Activated CD8-positive, alpha-beta memory T cell treated with anti-CD3 and anti-CD28 coated beads, Interleukin-2, amount 50 U/mL, for 1 hour (primary cell): ENCODE data around the gene PPP1R3C.
A peak's percentile ranks its signal among the peaks of the same experiment; 100 is the strongest.

ENCODE experiments used
- DNase-seq: peaks from one replicate; pipeline ENCODE4 v3.0.0-alpha.2; 2020; ENCODE audit errors: extremely low read depth

PPP1R3C gene

DNA sequence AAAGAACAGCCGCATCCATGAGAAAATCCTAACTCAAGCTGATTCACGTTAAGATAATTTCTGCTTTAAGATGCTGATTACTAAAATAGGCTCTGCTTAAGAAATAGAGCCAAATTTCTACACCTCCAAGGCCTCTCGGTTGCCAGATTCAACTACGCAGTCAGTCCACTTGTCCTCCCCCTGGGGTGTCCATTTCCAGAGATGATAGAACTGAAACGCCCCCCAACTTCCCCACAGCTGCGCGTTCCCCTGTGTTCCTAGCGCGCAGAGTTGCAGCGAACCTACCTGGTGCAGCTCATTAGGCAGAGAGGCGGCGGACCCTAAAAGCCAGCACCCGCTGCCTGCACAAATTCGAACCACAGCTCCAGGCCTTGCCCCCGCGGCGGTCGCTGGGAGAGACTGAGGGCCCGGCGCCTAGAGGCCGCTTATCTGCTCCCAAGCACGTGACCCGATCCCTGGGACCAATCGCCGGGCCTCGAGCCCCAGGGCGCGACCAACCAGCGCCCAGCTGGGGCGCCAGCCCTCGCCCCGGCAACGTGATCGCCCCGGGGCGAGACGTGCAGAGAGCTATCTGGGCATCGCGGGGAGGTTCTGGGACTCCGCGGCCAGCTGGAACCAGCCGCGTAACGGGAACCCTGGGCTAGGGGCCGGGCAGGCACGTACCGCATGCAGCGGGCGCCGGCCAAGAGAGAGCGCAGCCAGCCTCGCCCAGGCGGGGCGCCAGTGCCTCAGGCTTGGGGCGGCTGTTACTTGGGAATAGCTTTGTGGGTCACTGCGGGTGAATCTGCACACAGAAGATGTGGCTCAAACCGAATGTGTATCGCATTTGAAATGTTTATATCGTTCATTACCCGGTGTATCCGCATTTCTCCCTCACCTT is at the start of gene PPP1R3C:
Gene PPP1R3C (minus strand): TSS at position 401 of the 880 bp plus-strand sequence. CDS start 102 bp downstream, at position 299.
- no peak for DNase-seq

DNA sequence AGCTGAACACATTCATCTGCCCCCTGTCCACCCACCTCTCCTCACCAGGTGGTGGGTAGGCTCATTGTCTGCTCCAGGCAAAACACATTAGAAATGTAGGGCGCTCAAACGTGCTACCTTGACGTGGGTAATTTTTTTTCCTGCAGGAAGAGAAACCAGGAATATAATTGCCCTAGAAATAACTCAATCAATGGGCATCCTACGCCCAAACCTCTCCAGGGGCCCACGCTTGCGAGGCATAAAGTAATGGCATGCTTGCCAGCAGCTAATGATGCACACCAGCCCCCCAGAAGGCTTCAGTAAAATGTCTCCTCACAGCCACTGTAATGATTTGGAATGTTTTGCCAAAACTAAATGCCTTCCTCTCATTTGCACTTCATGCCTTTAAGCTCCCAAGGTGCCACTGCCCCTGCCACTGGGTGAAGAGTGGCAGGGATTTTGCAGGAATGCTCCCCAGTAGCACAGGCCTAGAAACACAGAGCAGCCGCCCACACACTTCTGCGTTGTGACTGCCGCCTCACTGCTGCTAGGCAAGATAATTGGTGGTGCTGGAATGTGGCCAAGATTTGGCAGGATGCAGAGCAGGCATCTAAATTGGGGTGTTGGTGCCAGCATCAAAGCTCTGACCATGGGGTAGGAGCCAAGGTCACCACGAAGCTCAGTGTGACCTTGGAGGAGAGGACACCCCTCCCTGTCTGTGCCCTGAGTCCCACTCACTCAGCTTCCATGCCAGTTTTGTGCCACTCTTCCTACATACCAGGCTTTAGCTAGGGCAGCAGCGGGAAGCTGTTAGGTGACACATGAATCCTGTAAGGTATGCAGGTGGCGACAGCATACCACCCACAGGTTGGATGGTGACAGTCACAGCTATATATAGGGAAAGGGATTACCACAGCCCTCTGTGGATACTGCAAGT is 48.7 kb upstream of the PPP1R3C start:
- no peak for DNase-seq

DNA sequence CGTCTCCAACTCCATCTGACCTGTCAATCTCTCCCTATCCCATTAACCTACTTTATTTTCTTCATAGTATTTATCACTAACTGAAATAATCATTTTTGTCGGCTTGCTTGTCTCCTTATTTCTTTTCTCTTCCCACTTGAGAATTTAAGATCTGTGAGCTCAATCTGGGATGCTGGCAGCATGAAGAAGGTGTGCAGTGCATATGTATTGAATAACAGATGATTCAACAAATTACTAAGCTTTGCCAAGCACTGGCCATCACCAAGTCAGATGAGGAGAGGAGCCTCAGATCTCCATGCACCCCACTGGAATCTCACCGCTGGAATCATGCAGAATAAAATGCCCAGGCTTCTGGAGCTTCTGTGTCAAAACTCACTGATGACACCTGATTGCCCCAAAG is 47.6 kb upstream of the PPP1R3C start:
- no peak for DNase-seq

DNA sequence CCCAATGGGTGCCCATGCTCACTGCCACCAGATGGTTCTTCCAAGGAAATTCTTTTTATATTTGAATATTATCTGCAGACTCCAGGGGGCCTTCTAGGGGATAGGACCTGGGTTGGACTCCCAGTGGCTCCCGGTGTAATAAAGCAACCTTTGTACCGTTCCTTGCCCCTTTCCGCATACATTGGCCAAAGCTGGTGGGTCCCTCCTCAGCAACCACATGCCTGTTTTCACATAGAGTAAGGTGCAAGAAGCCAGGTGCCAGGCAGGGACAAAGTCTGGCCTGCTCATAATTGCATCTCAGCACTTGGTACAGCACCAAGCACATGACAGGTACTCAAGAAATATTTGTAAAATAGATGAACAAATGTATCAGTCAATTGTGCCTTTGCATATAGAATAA is 46.4 kb upstream of the PPP1R3C start:
- DNase-seq: no peak

DNA sequence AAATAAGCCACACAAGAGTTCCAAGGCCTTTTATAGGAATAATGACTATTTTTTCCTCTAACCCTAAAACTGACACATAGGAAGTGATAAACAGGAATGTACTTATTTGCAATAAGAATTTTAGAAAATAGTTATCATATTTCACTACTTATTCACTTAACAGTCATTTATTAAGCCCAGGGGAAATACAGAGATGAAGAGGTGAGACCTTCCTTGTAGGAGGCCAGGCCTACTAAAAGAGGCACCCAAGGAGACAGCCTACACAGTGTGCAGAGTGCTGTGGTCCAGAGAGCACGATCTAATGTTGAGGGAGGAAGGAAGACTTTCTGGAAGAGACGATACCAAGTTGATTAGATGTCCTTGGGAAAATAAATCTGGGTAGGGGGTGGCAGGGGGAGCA is 45.0 kb upstream of the PPP1R3C start:
- no peak for DNase-seq

DNA sequence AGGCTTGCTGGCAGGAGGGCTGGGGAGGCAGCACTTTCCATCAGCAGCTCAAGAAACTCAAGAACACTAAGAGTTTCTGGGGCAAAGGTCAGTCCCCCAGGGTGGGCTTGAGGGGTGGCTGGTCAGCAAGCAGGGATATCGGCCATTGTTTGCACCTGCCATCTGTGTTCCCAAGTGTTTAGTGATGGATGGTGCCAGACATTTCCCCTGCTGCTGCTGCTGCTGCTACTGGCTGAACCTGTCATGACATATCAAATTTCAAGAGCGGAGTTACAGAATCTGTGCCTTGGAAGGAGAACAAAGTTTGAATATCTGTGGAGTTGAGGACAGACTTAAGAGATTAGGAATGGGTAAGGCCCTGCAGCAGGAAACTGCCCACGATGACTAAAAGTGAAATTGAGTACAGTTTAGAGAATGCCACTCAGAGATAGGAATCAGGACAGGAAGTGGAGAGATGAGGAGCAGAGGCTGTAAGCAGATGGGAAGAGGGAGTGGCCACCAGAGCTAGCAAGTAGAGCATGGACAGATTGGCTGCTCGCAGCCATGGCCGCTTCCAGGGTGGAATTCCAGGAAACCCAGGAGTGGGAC is 39.2 kb upstream of the PPP1R3C start:
- DNase-seq: no peak

DNA sequence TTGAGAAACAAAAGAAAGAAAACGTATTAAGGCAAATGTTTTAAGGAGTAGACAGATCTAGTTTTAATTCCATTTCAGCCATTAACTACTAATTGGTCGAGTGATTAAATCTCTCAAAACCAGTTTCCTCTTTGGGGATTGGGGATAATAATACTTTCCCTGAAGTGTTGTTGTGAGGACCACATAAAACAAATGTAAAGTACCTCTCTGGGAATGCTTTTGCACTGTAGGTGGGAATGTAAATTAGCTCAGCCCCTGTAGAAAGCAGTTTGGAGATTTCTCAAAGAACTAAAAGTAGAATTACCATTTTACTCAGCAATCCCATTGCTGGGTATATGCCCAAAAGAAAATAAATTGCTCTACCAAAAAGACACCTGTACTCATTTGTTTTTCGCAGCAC is 36.0 kb upstream of the PPP1R3C start:
- no peak for DNase-seq

DNA sequence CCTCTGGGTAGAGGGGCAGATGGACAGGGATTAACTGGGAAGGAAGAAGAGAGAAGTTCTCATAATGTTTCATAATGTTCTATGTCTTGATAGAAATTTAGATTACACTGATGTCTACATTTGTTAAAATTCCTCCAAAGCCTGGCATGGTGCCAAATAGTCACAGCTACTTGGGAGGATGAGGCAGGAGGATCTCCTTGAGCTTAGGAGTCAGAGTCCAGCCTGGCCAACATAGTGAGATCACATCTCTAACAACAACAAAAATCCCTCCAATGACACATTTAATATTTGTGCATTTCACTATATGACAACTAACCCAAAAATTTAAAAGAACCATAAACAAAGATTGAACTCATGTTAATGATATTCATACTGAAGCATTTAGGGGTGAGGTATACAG is 33.0 kb upstream of the PPP1R3C start:
- no peak for DNase-seq

DNA sequence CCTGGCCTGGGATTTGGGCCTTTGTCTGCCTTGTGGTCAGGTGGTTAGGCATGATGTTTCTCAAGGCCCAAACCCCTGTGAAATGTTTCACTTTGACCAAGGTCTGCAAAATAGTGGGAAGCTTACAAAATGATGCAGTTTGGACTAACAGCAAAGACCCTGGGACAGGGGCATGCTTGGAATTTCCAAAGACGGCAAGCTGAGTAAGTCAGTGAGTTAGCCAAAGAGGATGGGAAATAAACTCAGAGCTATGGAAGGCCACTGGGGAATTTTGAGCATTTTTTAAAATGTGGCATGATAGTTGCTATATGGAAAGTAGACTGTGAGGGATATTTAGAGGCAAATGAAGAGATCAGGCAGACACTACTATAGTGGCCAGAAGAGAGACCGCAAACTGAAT is 31.6 kb upstream of the PPP1R3C start:
- no peak for DNase-seq

DNA sequence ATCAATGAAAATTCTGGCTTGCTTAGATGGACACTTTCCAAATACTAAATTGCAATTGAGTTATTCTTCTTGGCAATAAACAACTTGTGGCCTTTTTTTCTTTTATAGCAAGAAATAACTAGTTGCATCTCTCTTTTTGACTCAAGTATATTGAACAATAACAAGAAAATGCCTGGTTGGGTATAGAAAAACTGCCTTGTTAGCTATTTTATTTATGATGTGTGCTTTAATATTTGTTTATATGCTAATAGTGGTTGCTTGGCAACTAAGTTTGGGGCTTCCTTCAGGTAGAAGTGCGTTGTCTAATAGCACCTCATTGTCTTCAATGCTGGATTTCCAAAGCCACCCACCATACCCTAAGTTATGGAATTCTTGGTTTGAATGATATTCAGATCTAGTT is 30.1 kb upstream of the PPP1R3C start:
- DNase-seq: no peak

DNA sequence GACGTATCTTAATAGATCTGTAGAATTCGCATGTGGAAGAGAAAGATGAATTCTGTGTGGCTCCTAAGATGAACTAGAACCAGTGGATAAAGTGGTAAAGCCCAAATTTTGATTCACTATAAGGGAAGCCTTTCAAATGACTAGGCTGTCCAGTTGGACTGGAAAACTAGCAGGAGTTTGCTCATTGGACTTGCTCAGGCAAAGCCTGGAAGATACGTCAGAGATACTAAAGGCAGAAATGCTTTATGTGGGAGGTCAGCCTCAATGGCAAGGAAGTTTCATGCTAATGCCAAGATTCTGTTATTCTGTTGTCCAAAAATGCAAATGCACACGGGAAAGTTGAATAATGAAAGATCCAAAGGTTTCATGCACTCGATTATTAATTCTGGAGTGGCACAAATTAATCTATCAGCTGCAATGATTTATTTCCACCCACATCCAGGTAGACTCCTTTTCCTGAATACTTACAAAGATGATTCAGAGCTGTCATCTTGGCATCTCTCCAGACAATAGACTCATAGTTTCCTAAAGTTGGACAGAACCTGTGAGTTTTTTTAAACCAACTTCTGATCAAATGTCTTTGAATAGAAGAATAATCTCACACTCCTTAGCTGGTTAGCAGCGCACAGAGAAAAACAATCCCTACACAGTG is 20.5 kb upstream of the PPP1R3C start:
- no peak for DNase-seq

DNA sequence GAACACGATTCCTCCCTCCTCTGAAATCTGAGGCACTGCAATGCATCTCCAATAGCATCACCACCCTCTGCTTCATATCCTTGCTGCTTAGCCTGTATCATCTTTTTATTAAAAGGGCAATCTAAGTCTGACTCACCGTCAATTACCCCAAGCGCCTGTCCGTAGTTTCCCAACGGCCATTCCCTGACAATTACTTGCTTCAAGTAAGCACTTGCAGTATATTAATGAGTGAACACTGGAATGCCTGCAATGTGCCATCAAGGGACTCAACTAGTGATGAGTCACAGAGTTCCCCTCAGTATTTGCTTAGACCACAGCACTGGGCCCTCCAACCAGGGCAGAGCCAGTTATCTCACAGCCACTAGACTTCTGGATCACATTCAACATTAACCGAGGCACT is 19.5 kb upstream of the PPP1R3C start:
- DNase-seq: no peak

DNA sequence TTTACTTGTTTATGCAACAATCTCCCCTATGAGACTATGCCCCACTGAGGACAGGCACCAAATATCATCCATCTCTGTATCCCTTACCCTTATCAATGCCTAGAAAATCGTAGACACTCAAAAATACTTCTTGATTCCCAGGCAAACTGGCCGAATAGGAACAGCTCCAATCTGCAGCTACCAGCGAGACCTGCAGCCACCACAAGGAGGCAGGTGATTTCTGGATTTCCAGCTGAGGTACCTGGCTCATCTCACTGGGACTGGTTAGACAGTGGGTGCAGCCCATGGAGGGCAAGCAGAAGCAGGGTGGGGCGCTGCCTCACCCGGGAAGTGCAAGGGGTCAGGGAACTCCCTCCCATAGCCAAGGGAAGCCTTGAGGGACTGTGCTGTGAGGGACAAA is 10.8 kb upstream of the PPP1R3C start:
- DNase-seq: no peak

DNA sequence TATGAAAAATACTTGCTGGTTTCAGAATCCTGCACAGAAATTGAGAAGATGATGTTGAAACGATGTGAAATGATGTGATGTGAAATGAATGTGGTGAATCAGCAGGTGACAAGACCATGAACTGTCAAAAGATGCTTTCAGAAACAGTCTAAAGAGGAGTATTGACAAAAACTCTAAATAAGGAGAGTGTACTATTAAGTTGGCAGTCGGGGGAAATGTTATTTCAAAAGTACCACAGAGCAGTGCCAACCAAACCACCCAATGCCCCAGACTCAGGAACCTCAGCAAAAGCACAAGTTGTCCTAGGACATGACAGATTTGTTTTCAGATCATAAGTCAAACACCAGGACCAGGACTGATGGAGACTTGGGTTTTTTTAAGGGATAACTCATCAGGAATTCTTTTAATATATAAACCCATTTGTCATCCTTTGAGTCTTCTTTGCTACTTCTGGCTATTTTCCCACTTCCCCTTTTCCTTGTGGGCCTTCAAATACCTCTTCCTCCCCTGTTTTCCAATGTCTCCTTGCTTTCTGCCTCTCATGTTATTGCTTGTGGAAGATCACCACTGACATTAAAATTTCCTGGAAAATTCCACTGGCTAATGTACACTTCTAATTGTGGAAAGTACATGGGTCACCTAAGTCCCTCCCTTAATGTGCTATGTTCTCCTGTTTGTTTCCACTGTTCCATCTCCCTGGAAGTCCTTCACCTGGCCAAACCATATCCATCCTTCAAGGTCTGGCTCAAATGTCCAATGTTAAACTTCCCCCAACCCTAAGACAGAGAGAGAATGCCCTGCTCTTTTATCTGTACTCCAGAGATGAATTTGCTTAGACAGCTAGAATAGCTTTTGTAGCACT is 10.2 kb upstream of the PPP1R3C start:
- DNase-seq: no peak

DNA sequence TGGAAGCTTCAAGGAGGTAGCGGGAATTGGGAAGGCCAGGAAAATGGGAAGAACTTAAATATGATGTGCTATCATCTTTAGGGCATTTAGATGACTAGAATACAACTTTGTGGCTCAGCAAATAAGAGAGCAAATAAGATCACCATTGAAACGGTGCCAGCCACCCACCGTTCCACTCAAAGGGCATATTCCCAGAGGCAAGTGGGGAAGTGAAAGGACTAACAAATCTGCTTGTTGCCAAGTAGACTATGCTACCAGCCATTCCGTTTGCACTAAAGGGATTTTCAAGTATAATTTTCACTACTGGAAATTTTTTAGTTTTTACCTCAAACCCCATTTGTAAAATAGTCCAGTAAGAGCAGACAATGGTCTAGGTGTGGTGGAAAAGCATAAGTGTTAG is 4.0 kb upstream of the PPP1R3C start:
- no peak for DNase-seq

DNA sequence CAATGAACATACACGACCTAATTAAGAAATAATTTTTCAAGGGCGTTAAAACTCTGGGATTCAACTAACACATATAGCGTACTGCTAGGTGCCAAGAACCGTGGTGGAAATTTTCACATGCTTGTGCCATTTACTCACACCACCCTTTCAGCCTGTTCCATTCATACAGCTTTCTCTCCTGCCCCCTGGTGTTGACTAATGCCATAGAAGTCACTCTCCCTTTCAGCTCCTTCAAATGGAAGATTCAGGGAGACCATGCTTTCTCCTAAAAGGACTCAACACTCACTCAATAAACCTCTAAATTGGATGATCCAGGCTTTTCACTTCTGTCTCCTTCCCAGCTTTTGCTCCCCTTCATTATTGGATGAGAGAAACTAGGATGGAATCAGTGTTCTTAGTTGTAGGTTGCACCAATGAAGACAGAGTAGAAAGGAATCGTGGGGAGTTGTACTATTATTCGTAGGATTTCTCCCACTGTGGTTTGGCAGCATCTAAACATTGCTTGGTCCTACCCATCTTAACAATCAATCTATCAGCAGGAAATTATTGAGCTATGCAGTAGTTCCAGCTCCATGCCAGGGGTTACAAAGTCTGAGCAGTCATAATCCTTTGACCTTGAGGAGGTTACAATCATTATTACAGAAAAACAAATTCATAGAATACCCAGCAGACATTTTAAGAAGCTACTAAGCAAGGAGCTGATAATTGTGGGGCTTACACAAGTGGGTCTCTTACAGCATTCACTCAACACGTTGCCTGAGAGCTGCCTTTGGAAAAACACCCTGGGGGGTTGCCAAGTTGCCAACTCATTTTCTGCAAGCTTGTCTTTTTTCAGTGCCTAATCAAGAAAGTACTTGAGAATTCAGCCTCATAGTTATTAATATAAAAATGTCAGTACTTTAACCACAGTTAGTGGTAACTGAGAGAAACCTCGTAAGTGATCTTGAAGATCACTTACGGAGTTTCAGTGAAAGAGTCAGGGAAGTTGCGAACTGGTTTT is 2.8 kb upstream of the PPP1R3C start:
- DNase-seq: peak; percentile 11

DNA sequence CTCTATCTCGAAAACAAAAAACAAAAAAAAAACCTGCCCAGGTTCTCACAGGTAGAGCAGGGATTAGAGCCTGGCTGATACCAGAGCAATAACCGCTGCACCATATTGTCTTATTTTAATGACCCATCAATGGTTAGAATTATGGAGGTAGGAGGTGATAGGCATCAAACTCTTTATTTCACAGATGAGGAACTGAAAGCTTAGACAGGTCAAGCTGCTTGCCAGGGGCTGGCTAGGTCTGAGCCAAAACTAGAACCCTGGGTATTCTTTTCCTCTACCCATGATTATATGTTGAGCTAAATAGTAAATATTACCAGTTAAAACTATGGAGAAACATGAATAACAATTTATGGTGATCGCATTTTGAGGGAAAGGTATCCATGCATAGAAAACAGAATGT is 2.0 kb upstream of the PPP1R3C start:
- no peak for DNase-seq

DNA sequence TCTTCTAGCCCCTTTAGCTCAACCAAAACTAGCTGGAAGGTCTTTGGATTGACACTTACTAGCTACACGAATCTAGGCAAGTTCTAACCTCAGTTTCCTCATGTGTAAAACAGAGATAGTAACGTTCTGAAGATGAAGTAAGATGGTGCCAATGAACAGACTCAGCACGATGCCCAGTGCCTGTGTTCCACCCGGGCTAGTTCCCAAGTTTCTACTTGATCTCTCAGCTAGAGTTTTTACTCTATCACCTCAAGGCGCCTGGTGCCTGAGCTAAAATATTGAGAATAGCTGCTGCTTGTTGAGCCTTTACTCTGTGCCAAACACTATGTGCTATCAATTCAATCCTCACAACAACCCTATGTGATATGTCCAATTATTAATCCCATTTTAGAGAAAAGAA is 1.4 kb upstream of the PPP1R3C start:
- DNase-seq: no peak

DNA sequence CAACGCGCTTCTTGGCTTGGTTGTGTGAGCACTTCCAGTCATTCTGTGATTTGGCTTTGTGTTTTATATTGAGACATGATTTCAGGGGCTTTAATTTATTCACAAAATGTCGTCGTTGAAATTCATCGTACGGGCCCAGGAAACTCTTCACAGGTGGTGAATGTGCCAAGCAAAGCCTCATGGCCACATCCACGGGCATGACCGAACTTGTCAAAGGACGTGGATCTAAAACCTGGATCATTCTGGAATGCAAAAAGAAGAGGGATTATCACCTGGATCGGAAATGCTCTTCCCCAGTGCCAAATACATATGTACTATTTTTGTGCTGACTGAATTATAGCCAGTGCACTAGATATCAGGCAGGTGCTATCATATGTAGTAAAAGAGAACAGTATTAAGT is 2.2 kb downstream of the PPP1R3C start:
- DNase-seq: no peak
